T-cell (primary cell): ENCODE results near the gene FRMD5. TPM values are rescaled to one million over a fixed set of nuclear protein-coding genes. Genes with fewer than 3 reads are reported as not detected.
A peak's percentile ranks its signal among the peaks of the same experiment; 100 is the strongest.

Source experiments
- ATAC-seq, 4 experiments: fragments of 200-7000 bp in 3 of 4; fragments of 150-1000 bp in 1 of 4; cut with Tn5 transposase; replicated peaks in 1 of 4; 1 replicate in 3 of 4; 2 replicates in 1 of 4; pipeline ENCODE4 v1.10.0; 2021; ENCODE audit warnings: moderate library complexity in 3 of 4, mild to moderate bottlenecking in 2 of 4, moderate number of reproducible peaks in 1 of 4
- CTCF ChIA-PET, 2 donors: fragments of 300-600 bp; sonication (Branson Sonifier 250); formaldehyde crosslinking; loops; one replicate each; lab custom pipeline; 2022; ENCODE audit warnings: antibody characterized with exemption in 2 of 2; lab: Charles Lee
- POLR2A ChIA-PET, 2 donors: fragments of 300-600 bp; sonication (Branson Sonifier 250); formaldehyde crosslinking; loops; one replicate each; lab custom pipeline; 2022; ENCODE audit warnings: antibody characterized with exemption in 2 of 2; lab: Charles Lee
- DNase-seq, 35 experiments: peaks; one replicate each; pipeline versions ENCODE4 v3.0.0 to v3.0.0-alpha.2; 2013 to 2023
- H3K27ac ChIP-seq: one replicate; pipeline ENCODE4 v1.5.1; 2013; ENCODE audit warnings: low read length
- H3K27me3 ChIP-seq, 2 experiments: replicated peaks in 1 of 2; 1 replicate in 1 of 2; 2 replicates in 1 of 2; pipeline versions ENCODE4 v1.6.1 to v1.7.0; 2013; ENCODE audit warnings: low read length in 1 of 2, mixed read lengths in 1 of 2; ENCODE audit not compliant: control insufficient read depth in 2 of 2, insufficient read depth in 2 of 2; ENCODE audit errors: extremely low read depth in 1 of 2
- H3K36me3 ChIP-seq, 2 donors: 1 replicate in 1 of 2; 2 replicates in 1 of 2; pipeline versions ENCODE4 v1.6.1 to v1.7.0; 2013; ENCODE audit warnings: low read length in 1 of 2; ENCODE audit not compliant: control insufficient read depth in 2 of 2, insufficient read depth in 1 of 2; ENCODE audit errors: extremely low read depth in 1 of 2
- H3K4me1 ChIP-seq, 2 experiments: 1 replicate in 1 of 2; 2 replicates in 1 of 2; pipeline versions ENCODE4 v1.6.1 to v1.7.0; 2013; ENCODE audit warnings: low read length in 2 of 2, mixed read lengths in 1 of 2; ENCODE audit not compliant: insufficient read depth in 2 of 2, control insufficient read depth in 1 of 2; ENCODE audit errors: extremely low read depth in 1 of 2
- H3K4me3 ChIP-seq, 2 donors: 1 replicate in 1 of 2; 2 replicates in 1 of 2; pipeline versions ENCODE4 v1.5.1 to v1.7.0; 2013; ENCODE audit warnings: mild to moderate bottlenecking in 2 of 2, low read length in 1 of 2, moderate library complexity in 1 of 2; ENCODE audit not compliant: control insufficient read depth in 1 of 2; ENCODE audit errors: extremely low read depth in 1 of 2
- H3K9me3 ChIP-seq: 2 replicates; pipeline ENCODE4 v1.7.0; 2013
- H3K27ac Mint-ChIP-seq, 2 donors: one replicate each; pipeline ENCODE4 v1.8.0; 2020 to 2021; ENCODE audit warnings: mild to moderate bottlenecking in 2 of 2, mixed read lengths in 2 of 2
- H3K27me3 Mint-ChIP-seq, 2 donors: one replicate each; pipeline ENCODE4 v1.8.0; 2021 to 2022; ENCODE audit warnings: mixed read lengths in 2 of 2
- H3K36me3 Mint-ChIP-seq: one replicate; pipeline ENCODE4 v1.8.0; 2021; ENCODE audit warnings: mixed read lengths
- H3K4me1 Mint-ChIP-seq, 3 donors: one replicate each; pipeline ENCODE4 v1.8.0; 2020 to 2022; ENCODE audit warnings: mixed read lengths in 3 of 3, mild to moderate bottlenecking in 1 of 3
- H3K4me3 Mint-ChIP-seq, 3 donors: one replicate each; pipeline ENCODE4 v1.8.0; 2020 to 2022; ENCODE audit warnings: mild to moderate bottlenecking in 3 of 3, mixed read lengths in 3 of 3, moderate library complexity in 3 of 3
- H3K9me3 Mint-ChIP-seq, 3 donors: one replicate each; pipeline ENCODE4 v1.8.0; 2020 to 2022; ENCODE audit warnings: mixed read lengths in 3 of 3
- WGBS: methylation state at CpG from one replicate; pipeline ENCODE4 v1.1.5; 2013; ENCODE audit warnings: missing lambda C conversion rate; ENCODE audit not compliant: insufficient coverage; 5-methylcytosine and 5-hydroxymethylcytosine counted together
- total RNA-seq, 35 experiments: library from RNA in 6 of 35; stranded (reverse) in 6 of 35; fragments of 120-200 nt in 1 of 35; gene quantifications; one replicate each; pipeline versions ENCODE4 v1.2.1 to v1.2.4 and lab custom pipeline; 2013 to 2026

FRMD5 gene
- total RNA-seq, 5 donors from 2014 or later (not counting 1 experiment from before 2014, with no cell fraction given): 0.09 to 0.26 (median 0.23) TPM; not detected in 2

DNA sequence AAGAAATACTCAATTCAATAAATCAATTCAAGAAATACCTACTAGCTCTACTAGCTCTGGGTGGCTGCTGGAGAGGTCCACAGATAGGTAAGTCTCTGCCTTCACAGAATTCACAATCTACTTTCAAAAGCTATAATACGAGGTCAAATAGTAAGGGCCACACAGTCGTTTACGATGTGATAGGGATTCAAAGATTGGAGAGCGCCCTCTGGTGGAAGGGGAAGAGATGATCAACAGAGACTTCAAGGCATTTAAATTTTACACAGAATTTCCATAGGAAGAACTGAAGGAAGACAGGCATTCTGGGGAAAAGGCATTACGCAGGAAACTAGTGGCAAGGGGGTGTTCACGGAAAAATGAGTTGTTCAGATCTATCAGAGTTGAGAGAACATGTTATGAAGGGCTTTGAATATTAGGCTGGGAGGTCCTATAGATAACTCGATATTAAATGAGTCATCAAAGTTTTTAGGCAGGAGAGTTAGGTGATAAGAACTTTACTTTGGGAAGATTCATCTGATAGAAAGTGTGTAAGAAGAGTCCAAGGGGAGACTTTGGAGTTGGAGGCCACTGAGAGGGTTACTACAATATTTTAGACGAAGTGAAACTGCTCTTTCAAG is 128.8 kb downstream of the FRMD5 start:
- H3K4me1 ChIP-seq: no peaks in the 10 kb centered on the region
- Mint-ChIP-seq H3K36me3 (no peaks in the 10 kb centered on the region), H3K27ac (no peak overlapping the region), H3K4me1 (peaks cover 2 to 6% (median 4%) of the 10 kb centered on the region in 3 donors), H3K27me3 (peaks cover 5 to 27% of the 10 kb centered on the region in 2 donors), H3K9me3 (no peaks in the 10 kb centered on the region), H3K4me3 (no peak overlapping the region)
- DNase-seq: peak in 29 of 35 experiments; percentile 1 to 71 (median 31)
- peak in 1 of 4 experiments; percentile 44 for ATAC-seq
- no peak overlapping the region for H3K27ac ChIP-seq
- H3K27me3 ChIP-seq: no peaks in the 10 kb centered on the region
- no peaks in the 10 kb centered on the region for H3K36me3 ChIP-seq
- 23% methylated on average over 4 of the region's 8 CpGs for WGBS
- CTCF ChIA-PET: interaction anchor here in 1 of 2 donors (1.2 to 1.5 kb wide), 2 partner anchors 8 to 162 kb away, joined by 4 read pairs; no protein-coding TSS in a partner anchor
- H3K4me3 ChIP-seq: no peak overlapping the region
- POLR2A ChIA-PET: no interaction called here
- no peaks in the 10 kb centered on the region for H3K9me3 ChIP-seq

GRCh38 chr15:44064706-44065105 is 130.4 kb downstream of the FRMD5 start:
- DNase-seq (no peak), ATAC-seq (no peak)
- Mint-ChIP-seq H3K27me3 (peaks cover 5 to 21% of the 10 kb centered on the region in 2 donors), H3K9me3 (no peaks in the 10 kb centered on the region), H3K36me3 (no peaks in the 10 kb centered on the region), H3K4me1 (peaks cover 2 to 6% (median 4%) of the 10 kb centered on the region in 3 donors), H3K4me3 (no peak overlapping the region), H3K27ac (no peak overlapping the region)
- Histone ChIP-seq H3K36me3 (no peaks in the 10 kb centered on the region), H3K4me3 (no peak overlapping the region), H3K27me3 (no peaks in the 10 kb centered on the region), H3K9me3 (no peaks in the 10 kb centered on the region), H3K27ac (no peak overlapping the region), H3K4me1 (no peaks in the 10 kb centered on the region)
- POLR2A ChIA-PET: no interaction called here
- no CpG with 5 or more reads among the region's 1 CpG for WGBS
- CTCF ChIA-PET: no interaction called here

DNA sequence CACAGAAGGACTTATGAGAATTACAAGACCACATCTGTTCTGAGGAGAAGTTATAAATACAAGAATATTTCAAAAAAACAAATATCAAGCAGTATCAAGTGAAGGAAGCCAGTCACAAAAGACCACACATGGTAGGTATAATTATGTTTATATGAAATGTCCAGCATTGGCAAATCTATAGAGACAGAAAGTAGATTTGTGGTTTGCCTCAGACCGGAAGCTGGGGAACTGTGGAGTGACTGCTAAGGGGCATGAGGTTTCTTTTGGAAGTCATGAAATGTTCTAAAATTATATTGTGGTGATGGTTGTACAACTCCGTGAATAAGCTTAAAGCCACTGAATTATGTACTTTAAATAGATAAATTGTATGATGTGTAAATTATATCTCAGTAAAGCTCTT is 136.9 kb downstream of the FRMD5 start:
- Histone ChIP-seq H3K27ac (no peak overlapping the region), H3K9me3 (no peaks in the 10 kb centered on the region), H3K36me3 (no peaks in the 10 kb centered on the region), H3K4me3 (no peak overlapping the region), H3K27me3 (peaks cover 0 to 2% of the 10 kb centered on the region in 2 experiments), H3K4me1 (no peaks in the 10 kb centered on the region)
- H3K9me3 Mint-ChIP-seq: no peaks in the 10 kb centered on the region
- CTCF ChIA-PET: interaction anchor here in 1 of 2 donors (1.2 kb wide), 1 partner anchor 8 kb away, joined by 4 read pairs; no protein-coding TSS in a partner anchor
- peaks cover 17 to 21% of the 10 kb centered on the region in 2 donors for H3K27me3 Mint-ChIP-seq
- ATAC-seq (no peak), DNase-seq (no peak)
- H3K4me3 Mint-ChIP-seq: no peak overlapping the region
- POLR2A ChIA-PET: no interaction called here
- WGBS: 20% methylated on average over 1 of the region's 2 CpGs
- no peak overlapping the region for H3K27ac Mint-ChIP-seq
- H3K4me1 Mint-ChIP-seq: no peaks in the 10 kb centered on the region
- no peaks in the 10 kb centered on the region for H3K36me3 Mint-ChIP-seq

GRCh38 chr15:44045661-44046060 is 149.4 kb downstream of the FRMD5 start:
- ATAC-seq: no peak
- Histone ChIP-seq H3K4me3 (no peak overlapping the region), H3K4me1 (no peaks in the 10 kb centered on the region), H3K36me3 (no peaks in the 10 kb centered on the region), H3K27me3 (peaks cover 0 to 5% of the 10 kb centered on the region in 2 experiments), H3K9me3 (no peaks in the 10 kb centered on the region), H3K27ac (no peak overlapping the region)
- peaks cover 18 to 20% of the 10 kb centered on the region in 2 donors for H3K27me3 Mint-ChIP-seq
- no peak overlapping the region for H3K27ac Mint-ChIP-seq
- ChIA-PET CTCF (no interaction called here), POLR2A (no interaction called here)
- no peaks in the 10 kb centered on the region for H3K36me3 Mint-ChIP-seq
- peaks cover 0 to 7% (median 4%) of the 10 kb centered on the region in 3 donors for H3K9me3 Mint-ChIP-seq
- H3K4me3 Mint-ChIP-seq: no peak overlapping the region
- DNase-seq: no peak
- no peaks in the 10 kb centered on the region for H3K4me1 Mint-ChIP-seq

DNA sequence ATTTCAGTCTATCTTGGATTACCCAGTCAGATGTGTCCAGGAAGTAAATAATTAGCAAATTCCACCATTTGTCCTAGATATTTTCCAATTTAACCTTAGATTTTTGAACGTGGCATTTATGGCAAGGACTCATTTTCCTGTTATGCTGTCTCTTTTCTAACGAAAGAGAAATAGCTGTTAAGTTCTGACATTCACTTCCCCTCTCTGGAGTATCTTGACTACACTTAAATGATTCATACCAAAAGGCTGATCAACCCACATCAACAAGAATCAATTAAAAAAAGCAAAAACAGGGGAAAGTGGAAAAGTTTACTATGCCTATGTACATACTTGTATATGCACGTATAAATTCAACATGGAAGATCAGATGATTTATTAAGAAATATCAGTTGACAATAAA is 149.9 kb downstream of the FRMD5 start:
- no peaks in the 10 kb centered on the region for H3K36me3 ChIP-seq
- Mint-ChIP-seq H3K27me3 (peaks cover 21 to 23% of the 10 kb centered on the region in 2 donors), H3K9me3 (peaks cover 0 to 7% (median 4%) of the 10 kb centered on the region in 3 donors), H3K4me3 (no peak overlapping the region), H3K27ac (no peak overlapping the region), H3K36me3 (no peaks in the 10 kb centered on the region), H3K4me1 (no peaks in the 10 kb centered on the region)
- no peak for ATAC-seq
- no peak overlapping the region for H3K27ac ChIP-seq
- no peak for DNase-seq
- no CpG with 5 or more reads among the region's 3 CpGs for WGBS
- H3K4me1 ChIP-seq: no peaks in the 10 kb centered on the region
- H3K4me3 ChIP-seq: no peak overlapping the region
- ChIA-PET POLR2A (no interaction called here), CTCF (no interaction called here)
- H3K9me3 ChIP-seq: no peaks in the 10 kb centered on the region
- H3K27me3 ChIP-seq: peaks cover 0 to under 1% of the 10 kb centered on the region in 2 experiments

GRCh38 chr15:44038755-44039191 is 156.3 kb downstream of the FRMD5 start:
- ATAC-seq (no peak), DNase-seq (no peak)
- peaks cover 4 to 12% (median 4%) of the 10 kb centered on the region in 3 donors for H3K9me3 Mint-ChIP-seq
- Histone ChIP-seq H3K27me3 (peaks cover 4 to 10% of the 10 kb centered on the region in 2 experiments), H3K4me1 (no peaks in the 10 kb centered on the region), H3K27ac (no peak overlapping the region), H3K4me3 (no peak overlapping the region), H3K36me3 (no peaks in the 10 kb centered on the region), H3K9me3 (no peaks in the 10 kb centered on the region)
- peaks cover 41 to 43% of the 10 kb centered on the region in 2 donors for H3K27me3 Mint-ChIP-seq
- no peak overlapping the region for H3K4me3 Mint-ChIP-seq
- H3K36me3 Mint-ChIP-seq: no peaks in the 10 kb centered on the region
- no peaks in the 10 kb centered on the region for H3K4me1 Mint-ChIP-seq
- WGBS: 87% methylated on average over 3 of the region's 8 CpGs
- ChIA-PET POLR2A (interaction anchor here in 1 of 2 donors (0.7 kb wide), 1 partner anchor 288 kb away, joined by 3 read pairs; no protein-coding TSS in a partner anchor), CTCF (no interaction called here)
- H3K27ac Mint-ChIP-seq: no peak overlapping the region
